HPDE6-E6E7 (cell line): Measurements from ENCODE around the gene VHLL.
A peak's percentile ranks its signal among the peaks of the same experiment; 100 is the strongest.

ENCODE experiments used
- DNase-seq: peaks from one replicate; pipeline ENCODE4 v3.0.0; 2011; ENCODE audit warnings: missing footprints; ENCODE audit errors: extremely low spot score

VHLL gene

DNA sequence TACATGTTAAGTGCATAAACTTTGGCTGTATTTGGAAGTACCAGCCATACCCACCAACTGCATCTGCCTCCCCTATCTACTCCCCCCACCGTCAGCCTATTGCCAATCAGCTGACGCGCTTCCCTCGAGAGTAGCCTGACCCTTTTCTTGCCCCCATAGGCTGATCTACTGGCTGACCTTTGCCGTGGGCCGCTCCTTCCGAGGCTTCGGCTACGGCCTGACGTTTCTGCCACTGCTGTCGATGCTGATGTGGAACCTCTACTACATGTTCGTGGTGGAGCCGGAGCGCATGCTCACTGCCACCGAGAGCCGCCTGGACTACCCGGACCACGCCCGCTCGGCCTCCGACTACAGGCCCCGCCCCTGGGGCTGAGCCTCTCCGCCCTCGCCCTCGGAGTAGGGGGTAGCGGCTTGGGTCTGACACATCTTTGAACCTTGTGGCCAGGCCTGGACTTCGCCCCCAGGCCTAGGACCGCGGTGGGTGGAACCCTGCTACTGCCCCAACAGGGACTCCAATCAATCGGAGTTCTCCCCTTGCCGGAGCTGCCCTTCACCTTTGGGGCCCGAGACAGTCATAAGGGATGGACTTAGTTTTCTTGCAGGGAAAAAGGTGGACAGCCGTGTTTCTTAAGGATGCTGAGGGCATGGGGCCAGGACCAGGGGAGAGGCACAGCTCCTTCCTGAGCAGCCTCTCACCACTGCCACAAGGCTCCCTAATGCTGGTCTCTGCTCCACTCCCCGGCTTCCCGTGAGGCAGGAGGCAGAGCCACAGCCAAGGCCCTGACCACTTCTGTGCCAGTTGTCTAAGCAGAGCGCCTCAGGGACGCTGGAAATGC is 7.7 kb downstream of the VHLL start:
- peak; percentile 88 for DNase-seq

GRCh38 chr1:156289857-156290256 is 9.2 kb downstream of the VHLL start:
- DNase-seq = no peak

DNA sequence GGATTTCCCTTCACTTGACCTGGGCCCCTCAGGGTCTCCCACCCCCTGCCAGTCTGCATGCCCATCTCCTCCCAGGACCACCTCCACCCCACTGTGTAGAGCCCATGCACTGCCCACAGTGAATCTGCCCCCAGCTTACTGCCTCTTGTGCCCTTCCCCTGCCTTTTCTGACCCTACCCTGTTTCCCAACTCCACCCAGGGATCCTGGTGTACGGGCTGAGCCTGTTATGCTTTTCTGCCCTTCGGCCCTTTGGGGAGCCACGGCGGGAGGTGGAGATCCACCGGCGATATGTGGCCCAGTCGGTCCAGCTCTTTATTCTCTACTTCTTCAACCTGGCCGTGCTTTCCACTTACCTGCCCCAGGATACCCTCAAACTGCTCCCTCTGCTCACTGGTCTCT is 13.0 kb downstream of the VHLL start:
- no peak for DNase-seq

DNA sequence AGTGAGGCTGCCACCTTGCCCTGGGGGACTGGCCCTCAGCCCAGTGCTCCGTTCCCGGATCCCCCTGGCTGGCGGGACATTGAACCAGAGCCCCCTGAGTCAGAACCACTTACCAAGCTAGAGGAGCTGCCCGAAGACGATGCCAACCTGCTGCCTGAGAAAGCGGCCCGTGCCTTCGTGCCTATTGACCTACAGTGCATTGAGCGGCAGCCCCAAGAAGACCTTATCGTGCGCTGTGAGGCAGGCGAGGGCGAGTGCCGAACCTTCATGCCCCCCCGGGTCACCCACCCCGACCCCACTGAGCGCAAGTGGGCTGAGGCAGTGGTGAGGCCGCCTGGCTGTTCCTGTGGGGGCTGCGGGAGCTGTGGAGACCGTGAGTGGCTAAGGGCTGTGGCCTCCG is 13.7 kb downstream of the VHLL start:
- DNase-seq = no peak

DNA sequence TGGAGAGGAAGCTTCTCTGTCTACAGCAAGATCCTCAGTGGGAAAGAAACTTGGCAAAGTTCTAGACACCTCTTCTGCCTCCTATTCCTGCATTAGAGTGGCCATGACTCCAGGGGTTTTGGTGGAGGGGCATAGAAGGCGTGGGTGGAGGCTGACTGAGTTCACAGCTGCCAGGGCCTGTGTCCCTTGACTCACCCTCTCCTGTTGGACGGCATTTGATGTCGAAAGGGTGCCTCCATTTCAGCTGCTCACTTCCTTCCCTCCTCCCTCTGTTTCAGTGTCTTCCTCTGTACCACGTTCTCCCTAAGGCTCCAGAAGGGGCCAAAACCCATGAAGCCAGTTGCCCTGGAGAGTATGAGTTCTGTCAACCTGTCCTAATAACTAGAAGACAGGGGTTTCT is 14.3 kb downstream of the VHLL start:
- no peak for DNase-seq

DNA sequence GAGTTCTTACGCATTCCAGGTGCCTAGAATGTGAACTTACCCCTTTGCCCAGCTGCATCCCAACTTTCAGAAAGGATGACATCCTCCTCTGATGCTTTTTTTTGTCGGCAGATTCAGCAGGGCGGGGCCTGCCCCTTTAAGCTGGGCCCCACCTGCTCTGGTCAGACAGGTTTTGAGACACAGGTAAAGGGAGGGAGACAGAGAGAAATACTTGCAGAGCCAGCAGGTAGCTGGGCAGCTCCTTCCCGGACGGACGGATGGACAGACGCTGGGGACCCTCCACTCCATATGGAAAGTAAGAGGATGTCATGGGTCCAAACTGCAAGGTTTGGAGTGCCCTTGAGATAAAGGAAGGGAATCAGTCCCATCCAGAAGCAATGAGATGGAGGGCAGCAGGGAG is 15.0 kb downstream of the VHLL start, which contains the start of gene TMEM79:
Gene TMEM79, plus strand, starts transcription at position 214 of the 400 bp plus-strand sequence. CDS start 902 bp downstream, outside the sequence.
- DNase-seq = peak; percentile 67

DNA sequence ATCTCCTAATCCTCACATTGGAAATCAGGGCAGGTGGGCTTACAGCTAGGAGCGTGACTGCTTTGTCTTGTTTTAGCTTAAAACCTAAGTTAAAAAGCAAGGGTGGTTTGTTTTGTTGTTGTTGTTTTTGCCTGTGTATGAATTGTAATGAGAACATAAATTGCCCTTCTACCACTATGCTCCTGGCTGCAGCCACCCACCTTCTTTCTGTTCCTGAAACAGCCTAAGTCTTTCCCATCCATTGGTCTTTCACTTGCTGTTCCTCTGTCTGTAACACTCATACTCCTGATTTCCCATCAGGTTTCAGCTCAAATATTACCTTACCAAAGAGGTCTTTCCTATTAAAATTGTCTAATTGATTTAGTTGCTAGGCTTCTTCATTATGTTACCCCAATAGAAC is 15.6 kb downstream of the VHLL start:
- DNase-seq = no peak

GRCh38 chr1:156282479-156283222 is 16.5 kb downstream of the VHLL start, which contains the start of gene SMG5:
Gene SMG5 (minus strand): TSS chr1:156282825. CDS start chr1:156282680, 145 bp downstream.
- DNase-seq = peak; percentile 93

GRCh38 chr1:156281693-156282478 is 17.2 kb downstream of the VHLL start:
- no peak for DNase-seq

DNA sequence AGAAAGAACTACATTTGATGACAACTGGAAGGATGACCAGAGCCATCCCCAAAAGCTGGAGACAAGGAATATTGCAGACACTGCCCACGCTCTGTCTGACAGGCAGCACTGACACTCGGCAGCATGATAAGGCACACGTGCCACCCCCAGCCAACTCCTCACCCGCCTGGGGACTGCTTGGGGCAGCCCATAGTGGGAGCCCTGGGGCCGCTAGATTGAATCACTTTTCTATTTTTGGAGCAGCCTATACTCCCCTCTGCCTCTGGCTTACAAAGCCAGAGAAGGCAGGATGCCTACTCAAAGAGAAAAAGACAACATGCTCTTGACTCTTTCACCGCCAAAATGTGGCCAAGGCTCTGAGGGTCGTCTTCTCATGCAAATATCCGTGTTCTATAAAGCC is 17.8 kb downstream of the VHLL start:
- no peak for DNase-seq

DNA sequence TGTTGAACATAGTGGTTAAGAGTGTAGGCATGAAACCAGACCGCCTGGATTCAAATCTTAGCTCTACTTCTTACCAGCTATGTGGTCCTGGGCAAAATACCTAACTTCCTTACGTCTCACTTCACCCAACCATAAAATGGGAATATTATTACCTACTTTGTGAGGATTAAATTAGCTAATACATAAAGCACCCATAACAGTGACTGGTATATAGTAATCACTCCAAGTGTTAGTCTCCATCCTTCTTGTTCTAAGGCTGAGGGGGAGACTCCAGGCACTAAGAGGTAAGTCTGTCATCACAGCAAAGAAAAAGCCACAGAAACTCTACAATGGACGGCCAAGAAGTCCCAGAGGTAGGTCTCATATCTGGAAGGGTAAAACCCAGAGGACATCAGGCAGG is 19.3 kb downstream of the VHLL start:
- DNase-seq = no peak

DNA sequence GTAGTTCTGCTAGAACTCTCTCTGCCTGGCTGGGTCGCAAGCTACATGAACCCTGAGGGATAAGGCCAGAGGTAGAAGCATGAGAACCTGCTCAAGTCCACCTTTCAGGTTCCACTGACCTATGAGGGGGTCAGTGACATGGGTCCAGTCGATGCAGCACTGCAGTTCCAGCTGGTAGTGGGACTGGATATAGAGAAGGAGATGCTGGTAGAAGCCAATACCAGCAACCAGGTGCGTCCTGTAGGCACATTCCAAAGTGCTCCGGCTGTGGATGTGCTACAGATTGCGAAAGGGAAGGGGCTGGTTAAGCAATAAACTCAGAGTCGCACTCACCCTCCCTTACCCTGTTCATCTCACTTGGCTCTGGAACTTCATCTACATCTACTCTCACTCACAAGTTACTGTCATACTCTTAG is 22.1 kb downstream of the VHLL start:
- no peak for DNase-seq

DNA sequence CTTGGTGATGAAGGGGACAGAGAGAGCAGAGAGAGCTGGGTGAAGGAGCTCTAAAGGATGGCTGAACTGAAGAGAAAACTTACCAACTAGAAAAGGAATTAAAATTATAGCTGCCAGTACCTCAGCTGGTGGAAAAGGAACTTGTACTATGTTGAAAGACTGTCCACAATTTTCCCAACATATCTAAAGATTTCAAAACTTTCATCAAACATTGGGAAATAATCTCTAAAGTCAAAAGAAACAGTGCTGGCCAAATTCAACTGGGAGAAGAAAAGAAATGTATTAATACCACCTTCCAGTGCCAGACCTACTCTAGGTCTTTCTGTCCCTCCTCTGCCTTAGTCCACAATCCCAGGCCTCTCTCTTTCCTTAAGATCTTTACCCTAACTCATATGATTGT is 22.6 kb downstream of the VHLL start:
- no peak for DNase-seq

DNA sequence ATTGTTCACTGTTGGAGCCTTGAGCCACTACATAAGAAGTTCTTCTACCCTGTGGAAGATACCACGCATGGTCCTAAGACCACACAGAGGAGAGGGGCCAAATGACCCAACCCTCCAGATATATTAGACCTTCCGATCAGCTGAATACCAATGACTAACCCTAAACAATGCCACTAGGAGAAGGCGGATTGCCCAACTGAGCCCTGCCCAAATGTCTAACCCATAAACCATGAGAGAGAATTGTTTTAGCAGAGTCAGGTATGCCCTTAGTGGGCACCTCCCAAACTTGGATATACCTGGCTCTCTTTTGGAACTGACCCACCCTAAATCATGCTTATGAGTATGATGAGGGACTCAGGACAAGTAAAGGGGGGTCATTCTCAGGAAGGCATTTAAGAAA is 28.8 kb downstream of the VHLL start:
- no peak for DNase-seq

GRCh38 chr1:156268336-156268735 is 30.8 kb downstream of the VHLL start:
- no peak for DNase-seq

DNA sequence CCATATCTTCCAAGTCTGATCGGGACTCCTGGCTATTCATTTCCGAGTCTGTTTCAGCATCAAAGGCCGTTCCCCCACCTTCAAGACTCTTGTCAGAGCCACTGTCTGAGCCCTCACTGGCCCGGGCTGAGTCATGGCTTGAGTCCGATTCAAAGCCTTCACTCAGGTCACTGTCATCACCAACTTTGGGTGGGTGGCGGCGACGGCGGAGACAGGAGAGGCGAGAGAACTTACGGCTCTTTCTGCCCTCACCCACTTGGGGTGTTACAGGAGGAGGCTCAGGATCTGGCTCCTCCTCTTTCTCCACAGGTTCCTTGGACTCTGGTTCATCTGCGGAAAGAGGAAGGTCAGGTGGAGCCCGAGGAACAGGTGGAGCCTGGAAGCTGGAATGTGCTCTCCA is 33.1 kb downstream of the VHLL start:
- DNase-seq = no peak

DNA sequence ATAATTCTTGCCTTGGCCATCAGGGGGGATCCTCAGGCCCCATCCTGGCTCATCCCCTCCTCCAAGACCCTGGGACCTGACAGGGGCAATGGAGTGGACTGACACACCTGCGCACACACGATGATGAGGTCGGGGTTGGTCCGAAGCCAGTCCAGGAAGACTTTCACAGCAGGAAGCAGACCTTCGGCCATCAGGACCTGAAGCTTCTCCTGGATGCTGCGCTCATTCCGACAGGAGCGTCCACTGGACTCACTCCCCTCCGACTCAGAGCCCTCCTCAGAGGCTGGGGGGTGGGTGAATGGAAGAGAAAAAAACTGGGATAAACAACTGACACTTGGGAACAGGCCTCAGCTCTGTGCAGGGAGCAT is 35.8 kb downstream of the VHLL start:
- DNase-seq = no peak

DNA sequence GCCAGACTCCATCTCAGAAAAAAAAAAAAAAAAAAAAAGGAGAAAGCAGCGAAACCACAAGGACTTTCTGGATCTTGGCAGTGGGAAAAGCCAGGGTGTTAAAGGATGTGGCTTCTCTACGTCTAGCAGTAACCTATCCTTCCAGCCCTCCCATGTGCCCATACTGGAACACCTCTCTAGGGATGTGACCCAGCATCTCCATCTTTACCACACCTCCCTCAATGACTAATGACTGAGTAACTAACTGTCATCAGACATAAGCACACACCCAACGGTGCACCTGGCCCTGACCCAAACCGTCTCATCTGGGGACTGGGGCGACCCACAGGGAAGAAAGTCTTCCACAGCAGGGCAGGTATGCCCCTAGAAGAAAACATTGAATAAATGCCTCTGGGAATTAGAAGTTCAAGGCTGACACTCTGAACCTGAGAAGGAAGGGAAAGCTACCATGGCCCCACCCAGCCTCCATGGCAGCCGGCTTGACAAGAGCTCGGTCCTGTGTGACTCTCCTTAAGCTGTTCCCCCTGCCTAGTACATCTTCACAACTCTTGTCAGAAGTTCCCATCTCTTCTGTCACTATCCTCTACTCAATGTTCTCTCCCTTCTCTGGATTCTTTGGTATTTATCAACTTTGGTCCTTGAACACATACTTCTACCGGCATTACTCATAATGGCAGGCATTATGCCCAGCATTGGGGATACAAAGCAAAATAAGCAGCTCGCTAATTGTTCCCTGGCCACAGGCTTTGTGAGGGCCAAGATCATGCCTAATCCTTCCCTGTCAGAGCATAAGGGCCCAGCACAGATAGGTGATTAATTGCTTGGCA is 36.4 kb downstream of the VHLL start:
- DNase-seq = peak; percentile 91

GRCh38 chr1:156260896-156261295 is 38.2 kb downstream of the VHLL start:
- DNase-seq = no peak

DNA sequence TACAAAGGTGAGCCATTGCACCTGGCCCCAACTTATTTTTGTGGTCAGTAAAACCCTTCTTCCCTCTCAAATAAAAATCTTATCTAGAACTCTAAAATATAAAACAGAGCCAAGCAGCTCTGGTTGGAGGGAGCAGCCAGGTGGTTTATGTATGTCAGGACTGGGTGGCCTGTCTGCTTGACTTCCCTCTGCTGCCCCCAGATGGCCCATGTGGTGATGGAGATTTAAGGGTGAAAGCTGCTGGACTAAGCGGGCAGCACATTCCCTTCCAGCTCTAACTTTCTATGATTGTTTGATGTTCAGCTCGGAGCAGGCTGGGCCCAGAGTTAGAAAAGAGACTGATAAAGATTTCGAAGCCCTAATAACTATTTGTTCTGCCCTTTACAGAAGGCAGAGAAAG is 39.3 kb downstream of the VHLL start:
- DNase-seq = no peak

GRCh38 chr1:156258859-156259258 is 40.2 kb downstream of the VHLL start:
- DNase-seq = no peak
